DMS153 (cell line): Measurements from ENCODE around the gene MRPL28.
"Not testable (repeated sequence)": the region's sequence is repeated elsewhere in the genome, so short reads cannot be mapped to it uniquely, and the experiment has no call there.

Source experiments
- DNase-seq: peaks from one replicate; lab custom pipeline; 2025; lab: John Stamatoyannopoulos, UW

Gene MRPL28

GRCh38 chr16:370443-370842, at the start of gene MRPL28:
Gene MRPL28, minus strand, starts transcription at chr16:370538. Its CDS starts 320 bp downstream, at chr16:370218.
- DNase-seq = peak; percentile 91

GRCh38 chr16:415170-415498, 44.8 kb upstream of the MRPL28 start:
- not testable (repeated sequence) for DNase-seq

GRCh38 chr16:414395-415169, 44.2 kb upstream of the MRPL28 start:
- no peak for DNase-seq

GRCh38 chr16:411576-412265, 41.4 kb upstream of the MRPL28 start:
- DNase-seq = no peak

- no peak for DNase-seq
Observed at GRCh38 chr16:410516-411178, 40.3 kb upstream of the MRPL28 start.

- no peak for DNase-seq
Observed at GRCh38 chr16:407253-407652, 36.9 kb upstream of the MRPL28 start.

- no peak for DNase-seq
Observed at GRCh38 chr16:405548-406506, 35.5 kb upstream of the MRPL28 start.

GRCh38 chr16:404971-405486, 34.7 kb upstream of the MRPL28 start:
- DNase-seq = no peak

GRCh38 chr16:401468-402348, 31.4 kb upstream of the MRPL28 start, which contains the start of gene DECR2:
Gene DECR2, plus strand, starts transcription at chr16:401885. Its CDS starts 79 bp downstream, at chr16:401964.
- DNase-seq = peak; percentile 64

- DNase-seq = no peak
Observed at GRCh38 chr16:400061-400591, 29.8 kb upstream of the MRPL28 start.

GRCh38 chr16:399340-400019, 29.1 kb upstream of the MRPL28 start:
- no peak for DNase-seq

GRCh38 chr16:398561-399339, 28.4 kb upstream of the MRPL28 start:
- no peak for DNase-seq

GRCh38 chr16:397736-398332, 27.5 kb upstream of the MRPL28 start:
- no peak for DNase-seq

GRCh38 chr16:397135-397661, 26.9 kb upstream of the MRPL28 start, which contains the start of gene NME4:
Gene NME4, plus strand, starts transcription at chr16:397199. Its CDS starts 24 bp downstream, at chr16:397223.
- DNase-seq = no peak

- DNase-seq = no peak
Observed at GRCh38 chr16:396605-397004, 26.3 kb upstream of the MRPL28 start.

GRCh38 chr16:396199-396598, 25.9 kb upstream of the MRPL28 start:
- DNase-seq = peak; percentile 42

GRCh38 chr16:392450-393030, 22.2 kb upstream of the MRPL28 start:
- no peak for DNase-seq

GRCh38 chr16:391885-392335, 21.6 kb upstream of the MRPL28 start:
- DNase-seq = no peak
